HCT116 (cell line): ENCODE measurements around the gene GAD1. TPM values are rescaled to one million over a fixed set of nuclear protein-coding genes. Genes with fewer than 3 reads are reported as not detected.

Experiments
- ATAC-seq: fragments of 200-7000 bp; cut with Tn5 transposase; 2 replicates; pipeline ENCODE4 v1.9.1; 2020; ENCODE audit warnings: mild to moderate bottlenecking, moderate library complexity
- BruUV-seq: library from RNA; stranded (reverse); fragments of 400-500 nt; replicated peaks from 2 replicates; lab custom pipeline; 2021; lab: Mats Ljungman, UMichigan
- CTCF ChIA-PET: fragments of 300-600 bp; sonication (Branson Sonifier 250); formaldehyde crosslinking; loops from one replicate; lab custom pipeline; 2021; ENCODE audit warnings: antibody characterized with exemption; lab: Charles Lee
- POLR2A ChIA-PET: fragments of 300-600, 350-600 bp; sonication (Branson Sonifier 250); formaldehyde crosslinking; loops from one replicate; lab custom pipeline; 2021; ENCODE audit warnings: antibody characterized with exemption; lab: Charles Lee
- RAD21 ChIA-PET, 2 experiments: fragments of 300-600 bp; sonication (Branson Sonifier 250); formaldehyde crosslinking; loops; one replicate each; lab custom pipeline; 2023; ENCODE audit warnings: low total read pairs in 2 of 2; ENCODE audit not compliant: uncharacterized antibody in 2 of 2, unreplicated experiment in 2 of 2, low non-redundant PET in 1 of 2; lab: Charles Lee
- DNase-seq: peaks from one replicate; pipeline ENCODE4 v3.0.0-alpha.2; 2010; ENCODE audit warnings: low read depth, low spot score
- H2AFZ ChIP-seq: fragments of 200-600 bp; shearing (Covaris generic), sonication (generic); 2 replicates; pipeline ENCODE4 v1.6.1; 2017; ENCODE audit warnings: low read depth, mixed run types, mixed read lengths, antibody characterized with exemption, low read length; ENCODE audit not compliant: poor library complexity, severe bottlenecking
- H3K27ac ChIP-seq: 2 replicates; pipeline ENCODE4 v1.5.1; 2012; ENCODE audit warnings: low read depth, low read length
- H3K27me3 ChIP-seq: fragments of 200-600 bp; sonication (generic); 2 replicates; pipeline ENCODE4 v1.6.1; 2016; ENCODE audit warnings: mixed run types, low read length, mixed read lengths; ENCODE audit not compliant: insufficient read depth
- H3K36me3 ChIP-seq, 2 experiments: fragments of 200-500 bp in 1 of 2; fragments of 200-600 bp in 1 of 2; sonication (Bioruptor generic) in 1 of 2; sonication (generic) in 1 of 2; 2 replicates each; pipeline versions ENCODE4 v1.5.1 to v1.6.1; 2014 to 2016; ENCODE audit warnings: low read length in 2 of 2, inconsistent platforms in 1 of 2, mixed read lengths in 1 of 2, mixed run types in 1 of 2; ENCODE audit not compliant: insufficient read depth in 2 of 2, control insufficient read depth in 1 of 2
- H3K4me1 ChIP-seq, 2 experiments: fragments of 200-600 bp in 1 of 2; sonication (generic) in 1 of 2; 2 replicates each; pipeline versions ENCODE4 v1.5.1 to v1.6.1; 2012 to 2017; ENCODE audit warnings: low read length in 2 of 2, inconsistent platforms in 1 of 2, mild to moderate bottlenecking in 1 of 2, mixed read lengths in 1 of 2, mixed run types in 1 of 2, moderate library complexity in 1 of 2; ENCODE audit not compliant: insufficient read depth in 2 of 2, control insufficient read depth in 1 of 2
- H3K4me2 ChIP-seq: fragments of 200-600 bp; sonication (generic); 2 replicates; pipeline ENCODE4 v1.6.1; 2017; ENCODE audit warnings: mixed run types, low read length, mixed read lengths
- H3K4me3 ChIP-seq, 2 experiments: fragments of 200-600 bp in 1 of 2; sonication (generic) in 1 of 2; replicated peaks in 1 of 2; 2 replicates each; pipeline ENCODE4 v1.5.1; 2011 to 2016; ENCODE audit warnings: low read length in 2 of 2, control low read depth in 1 of 2, low read depth in 1 of 2, mild to moderate bottlenecking in 1 of 2, mixed read lengths in 1 of 2, mixed run types in 1 of 2
- H3K79me2 ChIP-seq: fragments of 200-600 bp; sonication (generic); 2 replicates; pipeline ENCODE4 v1.6.1; 2017; ENCODE audit warnings: mild to moderate bottlenecking, mixed run types, low read length, moderate library complexity, mixed read lengths; ENCODE audit not compliant: insufficient read depth
- H3K9ac ChIP-seq: fragments of 200-600 bp; sonication (generic); 2 replicates; pipeline ENCODE4 v1.6.1; 2016; ENCODE audit warnings: low read length, mixed read lengths
- H3K9me2 ChIP-seq: fragments of 200-600 bp; sonication (generic), shearing (Covaris generic); 2 replicates; pipeline ENCODE4 v1.6.1; 2017; ENCODE audit warnings: mixed run types, mild to moderate bottlenecking, moderate library complexity; ENCODE audit not compliant: insufficient read depth
- H3K9me3 ChIP-seq, 2 experiments: fragments of 200-500 bp in 1 of 2; fragments of 200-600 bp in 1 of 2; sonication (Bioruptor generic) in 1 of 2; sonication (generic) in 1 of 2; 2 replicates each; pipeline ENCODE4 v1.6.1; 2014 to 2017; ENCODE audit warnings: low read length in 2 of 2, mixed read lengths in 2 of 2, inconsistent platforms in 1 of 2, low read depth in 1 of 2, mild to moderate bottlenecking in 1 of 2, mixed run types in 1 of 2, moderate library complexity in 1 of 2; ENCODE audit not compliant: control insufficient read depth in 1 of 2, insufficient read depth in 1 of 2
- H4K20me1 ChIP-seq: fragments of 200-600 bp; sonication (generic), shearing (Covaris generic); 2 replicates; pipeline ENCODE4 v1.6.1; 2017; ENCODE audit warnings: mixed run types, mild to moderate bottlenecking, moderate library complexity; ENCODE audit not compliant: insufficient read depth
- CEBPB ChIP-seq: IDR thresholded peaks from 2 replicates; pipeline ENCODE4 v1.6.1; 2012; ENCODE audit warnings: low read depth
- EGR1 ChIP-seq: IDR thresholded peaks from 2 replicates; pipeline ENCODE4 v1.6.1; 2012; ENCODE audit warnings: low read depth
- EZH2 ChIP-seq: fragments of 200-600 bp; sonication (generic); IDR thresholded peaks from 2 replicates; pipeline ENCODE4 v1.6.1; 2017; ENCODE audit warnings: antibody characterized with exemption, mixed run types
- FOSL1 ChIP-seq: IDR thresholded peaks from 2 replicates; pipeline ENCODE4 v1.6.1; 2012; ENCODE audit warnings: low read depth
- POLR2AphosphoS5 ChIP-seq: IDR thresholded peaks from 2 replicates; pipeline ENCODE4 v1.6.1; 2011; ENCODE audit warnings: mild to moderate bottlenecking, low read depth, low read length, moderate library complexity
- RAD21 ChIP-seq: IDR thresholded peaks from 2 replicates; pipeline ENCODE4 v1.6.1; 2012; ENCODE audit warnings: low read depth, mild to moderate bottlenecking
- SRF ChIP-seq: IDR thresholded peaks from 2 replicates; pipeline ENCODE4 v1.6.1; 2012; ENCODE audit warnings: low read depth
- ZFX ChIP-seq: fragments of 450-650 bp; IDR thresholded peaks from 2 replicates; pipeline ENCODE4 v1.6.1; 2017
- intact Hi-C: fragments of 100-400 bp; cut with micrococcal nuclease; formaldehyde crosslinking; loops from 2 replicates; pipeline ENCODE4 v1.10.0; 2022
- total RNA-seq: library from RNA; stranded (reverse); gene quantifications from one replicate; pipeline ENCODE4 v1.2.1, GENCODE V29; 2021; ENCODE audit not compliant: unreplicated experiment
- TF ChIP-seq, protein P1 (sequence below): IDR thresholded peaks from 2 replicates; pipeline ENCODE4 v1.6.1; 2011; ENCODE audit warnings: mild to moderate bottlenecking, low read length, moderate library complexity; ENCODE audit not compliant: insufficient replicate concordance; ENCODE audit errors: extremely low read depth

Gene GAD1
- total RNA-seq, 1 experiment from 2014 or later = 11.0 TPM

DNA sequence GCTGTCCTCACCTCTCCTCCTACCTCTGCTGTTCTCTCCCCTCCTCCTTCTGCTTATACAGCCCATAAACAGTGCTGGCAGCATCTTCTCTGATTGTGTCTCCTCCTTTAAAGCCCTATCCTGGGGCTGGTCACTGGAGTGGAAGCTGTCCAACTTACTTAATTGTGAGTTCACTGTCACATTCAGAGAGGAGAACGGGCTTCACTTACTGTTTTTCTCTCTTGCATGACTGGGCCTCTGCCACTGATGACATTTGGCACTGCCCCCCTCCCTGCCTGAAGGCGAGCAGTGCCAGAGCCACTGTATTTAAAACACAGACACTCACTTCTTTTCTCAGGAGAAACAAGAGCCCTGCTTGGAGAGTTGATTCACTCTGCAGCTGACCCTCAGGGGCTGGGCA, 12.3 kb downstream of the GAD1 start:
- intact Hi-C loops = no loop called here
- ATAC-seq = no peak

DNA sequence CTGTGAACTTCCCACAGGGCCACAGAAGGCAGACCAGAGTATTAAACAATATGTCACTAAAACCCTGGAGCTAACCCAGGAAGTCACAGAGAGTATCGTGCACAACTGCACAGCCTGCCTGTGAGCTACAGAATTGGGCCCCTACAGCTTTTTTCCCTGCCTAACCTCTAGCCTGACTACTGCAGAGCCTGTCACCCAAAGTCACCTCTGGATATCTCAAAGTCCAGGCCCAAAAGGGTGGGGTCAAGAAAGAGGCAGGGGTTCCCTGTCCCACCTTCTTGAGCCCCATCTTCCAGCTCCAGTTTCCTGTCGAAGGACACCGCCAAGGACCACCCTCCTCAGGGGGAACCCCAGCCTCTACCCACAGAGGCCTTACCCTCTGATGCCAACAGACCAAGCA, 13.5 kb downstream of the GAD1 start:
- Histone ChIP-seq H3K9me2 (no peaks in the 10 kb centered on the region), H3K79me2 (no peaks in the 10 kb centered on the region), H3K27me3 (no peaks in the 10 kb centered on the region), H2AFZ (no peak overlapping the region), H3K4me2 (no peak overlapping the region), H3K9ac (no peak overlapping the region), H3K36me3 (no peaks in the 10 kb centered on the region), H3K4me1 (no peaks in the 10 kb centered on the region), H4K20me1 (no peaks in the 10 kb centered on the region), H3K27ac (no peak overlapping the region), H3K9me3 (no peaks in the 10 kb centered on the region), H3K4me3 (no peak overlapping the region)
- TF ChIP-seq, protein P1, sequence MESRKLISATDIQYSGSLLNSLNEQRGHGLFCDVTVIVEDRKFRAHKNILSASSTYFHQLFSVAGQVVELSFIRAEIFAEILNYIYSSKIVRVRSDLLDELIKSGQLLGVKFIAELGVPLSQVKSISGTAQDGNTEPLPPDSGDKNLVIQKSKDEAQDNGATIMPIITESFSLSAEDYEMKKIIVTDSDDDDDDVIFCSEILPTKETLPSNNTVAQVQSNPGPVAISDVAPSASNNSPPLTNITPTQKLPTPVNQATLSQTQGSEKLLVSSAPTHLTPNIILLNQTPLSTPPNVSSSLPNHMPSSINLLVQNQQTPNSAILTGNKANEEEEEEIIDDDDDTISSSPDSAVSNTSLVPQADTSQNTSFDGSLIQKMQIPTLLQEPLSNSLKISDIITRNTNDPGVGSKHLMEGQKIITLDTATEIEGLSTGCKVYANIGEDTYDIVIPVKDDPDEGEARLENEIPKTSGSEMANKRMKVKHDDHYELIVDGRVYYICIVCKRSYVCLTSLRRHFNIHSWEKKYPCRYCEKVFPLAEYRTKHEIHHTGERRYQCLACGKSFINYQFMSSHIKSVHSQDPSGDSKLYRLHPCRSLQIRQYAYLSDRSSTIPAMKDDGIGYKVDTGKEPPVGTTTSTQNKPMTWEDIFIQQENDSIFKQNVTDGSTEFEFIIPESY = no peak
- no peak for TF ChIP-seq EGR1
- no peak for TF ChIP-seq CEBPB
- TF ChIP-seq ZFX = no peak
- no peak for TF ChIP-seq RAD21
- TF ChIP-seq EZH2 = no peak
- TF ChIP-seq FOSL1 = no peak
- DNase-seq (no peak), ATAC-seq (no peak)
- CTCF ChIA-PET = no interaction called here
- BruUV-seq = no TSS peak
- intact Hi-C loops = no loop called here
- RAD21 ChIA-PET = no interaction called here
- POLR2A ChIA-PET = no interaction called here

More for the DNA sequence above, 12.3 kb downstream of the GAD1 start:
- Histone ChIP-seq H3K4me3 (no peak overlapping the region), H3K79me2 (no peaks in the 10 kb centered on the region), H4K20me1 (no peaks in the 10 kb centered on the region), H3K9ac (no peak overlapping the region), H3K4me1 (no peaks in the 10 kb centered on the region), H2AFZ (no peak overlapping the region), H3K27me3 (no peaks in the 10 kb centered on the region), H3K9me2 (no peaks in the 10 kb centered on the region), H3K4me2 (no peak overlapping the region), H3K36me3 (no peaks in the 10 kb centered on the region), H3K27ac (no peak overlapping the region), H3K9me3 (no peaks in the 10 kb centered on the region)
- POLR2A ChIA-PET = no interaction called here
- no peak for DNase-seq
- RAD21 ChIA-PET = no interaction called here
- no TSS peak for BruUV-seq
- CTCF ChIA-PET = no interaction called here
- TF ChIP-seq EZH2 (no peak), EGR1 (no peak), POLR2AphosphoS5 (no peak), SRF (no peak)
- TF ChIP-seq, protein P1 = no peak
